Keratinocyte (primary cell): ENCODE measurements around the gene GNG14. TPM values are rescaled to one million over a fixed set of nuclear protein-coding genes. Genes with fewer than 3 reads are reported as not detected.
A peak's percentile ranks its signal among the peaks of the same experiment; 100 is the strongest.

Experiments
- DNase-seq: peaks from one replicate; pipeline ENCODE4 v3.0.0-alpha.2; 2011; ENCODE audit warnings: low read depth, missing footprints, low spot score
- FAIRE-seq: peaks from 2 replicates; lab custom pipeline; 2011; peaks lifted over from hg19 to GRCh38; lab: Jason Lieb, UNC
- H2AFZ ChIP-seq: 2 replicates; pipeline ENCODE4 v1.6.0; 2012; ENCODE audit warnings: low read length, control low read depth, inconsistent platforms; ENCODE audit not compliant: control insufficient read depth
- H3K27ac ChIP-seq: 2 replicates; pipeline ENCODE4 v1.5.1; 2011; ENCODE audit warnings: low read length; ENCODE audit not compliant: control insufficient read depth, insufficient read depth
- H3K27me3 ChIP-seq: 3 replicates; pipeline ENCODE4 v1.6.0; 2011; ENCODE audit warnings: low read length; ENCODE audit not compliant: control insufficient read depth, insufficient read depth; ENCODE audit errors: extremely low read depth
- H3K36me3 ChIP-seq, 2 experiments: 2 replicates in 1 of 2; 3 replicates in 1 of 2; pipeline ENCODE4 v1.5.1; 2011; ENCODE audit warnings: low read length in 2 of 2, mild to moderate bottlenecking in 1 of 2; ENCODE audit not compliant: control insufficient read depth in 2 of 2, insufficient read depth in 2 of 2; ENCODE audit errors: extremely low read depth in 1 of 2
- H3K4me1 ChIP-seq: 3 replicates; pipeline ENCODE4 v1.5.1; 2011; ENCODE audit warnings: low read length; ENCODE audit not compliant: control insufficient read depth, insufficient read depth; ENCODE audit errors: extremely low read depth
- H3K4me2 ChIP-seq: 3 replicates; pipeline ENCODE4 v1.6.0; 2011; ENCODE audit warnings: low read depth, low read length; ENCODE audit not compliant: control insufficient read depth, insufficient read depth; ENCODE audit errors: extremely low read depth
- H3K4me3 ChIP-seq, 3 experiments: fragments of 200-600 bp in 1 of 3; sonication (generic) in 1 of 3; 2 replicates in 2 of 3; 3 replicates in 1 of 3; pipeline ENCODE4 v1.5.1; 2011 to 2016; ENCODE audit warnings: low read length in 3 of 3, mild to moderate bottlenecking in 3 of 3, control low read depth in 2 of 3, inconsistent platforms in 1 of 3, low read depth in 1 of 3, mixed read lengths in 1 of 3, mixed run types in 1 of 3, moderate library complexity in 1 of 3; ENCODE audit not compliant: control insufficient read depth in 2 of 3, insufficient read depth in 2 of 3; ENCODE audit errors: extremely low read depth in 1 of 3
- H3K79me2 ChIP-seq: 2 replicates; pipeline ENCODE4 v1.6.0; 2012; ENCODE audit warnings: low read length; ENCODE audit not compliant: control insufficient read depth, insufficient read depth
- H3K9ac ChIP-seq: 3 replicates; pipeline ENCODE4 v1.6.0; 2011; ENCODE audit warnings: low read length; ENCODE audit not compliant: control insufficient read depth, insufficient read depth; ENCODE audit errors: extremely low read depth
- H3K9me1 ChIP-seq: 3 replicates; pipeline ENCODE4 v1.6.0; 2011; ENCODE audit warnings: low read length; ENCODE audit not compliant: control insufficient read depth, insufficient read depth; ENCODE audit errors: extremely low read depth
- H3K9me3 ChIP-seq: 2 replicates; pipeline ENCODE4 v1.5.1; 2012; ENCODE audit warnings: low read depth, low read length; ENCODE audit not compliant: control insufficient read depth
- H4K20me1 ChIP-seq: 3 replicates; pipeline ENCODE4 v1.6.0; 2011; ENCODE audit warnings: low read length; ENCODE audit not compliant: control insufficient read depth, insufficient read depth; ENCODE audit errors: extremely low read depth
- CTCF ChIP-seq, 3 experiments: IDR thresholded peaks in 1 of 3; conservative IDR thresholded peaks in 1 of 3; optimal IDR thresholded peaks in 1 of 3; 2 replicates in 2 of 3; 3 replicates in 1 of 3; pipeline versions ENCODE3 to v1.5.1; 2011; ENCODE audit warnings: low read length in 3 of 3, mild to moderate bottlenecking in 3 of 3, moderate library complexity in 2 of 3, control low read depth in 1 of 3, inconsistent platforms in 1 of 3; ENCODE audit not compliant: insufficient read depth in 2 of 3; ENCODE audit errors: extremely low read depth in 1 of 3
- EZH2 ChIP-seq: IDR thresholded peaks from one replicate; pipeline ENCODE4 v1.6.1; 2012; ENCODE audit warnings: inconsistent platforms, mild to moderate bottlenecking, low read length, moderate library complexity
- dilution Hi-C: fragments of 300-500 bp; cut with MboI; formaldehyde crosslinking; loops from one replicate; pipeline ENCODE4 v1.7.0; 2020; ENCODE audit warnings: low sequenced_read_pairs; ENCODE audit not compliant: extremely low pct_ligation_motif_present
- polyA plus RNA-seq, 5 experiments: library from polyadenylated mRNA; depleted of rRNA in 3 of 5; stranded (reverse) in 3 of 5; stranded (forward) in 1 of 5; unstranded in 1 of 5; fragments of >200 nt; gene quantifications; 1 replicate in 1 of 5; 2 replicates in 3 of 5; 3 replicates in 1 of 5; pipeline versions ENCODE4 v1.2.1 to v1.2.3, GENCODE V29; 2011 to 2012; ENCODE audit warnings: missing spikeins in 2 of 5, low read depth in 1 of 5, low replicate concordance in 1 of 5

The GNG14 gene
- polyA plus RNA-seq, 1 donor (not counting 4 experiments of a cell fraction or from before 2014, with no cell fraction given): not detected

GRCh38 chr19:12639901-12640613 is 47.7 kb upstream of the GNG14 start:
- Histone ChIP-seq H3K9me3 (no peaks in the 10 kb centered on the region), H3K27ac (no peak overlapping the region), H3K4me3 (peak overlapping the region in 1 of 3 experiments; percentile 12), H2AFZ (peak overlapping the region; percentile 89), H3K4me1 (peaks cover 4% of the 10 kb centered on the region), H3K27me3 (no peaks in the 10 kb centered on the region), H3K79me2 (no peaks in the 10 kb centered on the region), H4K20me1 (no peaks in the 10 kb centered on the region), H3K9me1 (no peaks in the 10 kb centered on the region), H3K36me3 (no peaks in the 10 kb centered on the region), H3K4me2 (peak overlapping the region; percentile 62), H3K9ac (no peak overlapping the region)
- DNase-seq (peak; percentile 15), FAIRE-seq (peak; percentile 66)
- dilution Hi-C loops: no loop called here
- TF ChIP-seq CTCF (optimal IDR thresholded peaks at IDR 0.05 in 1 of 3, IDR thresholded peaks at IDR 0.05 in 1 of 3, conservative IDR thresholded peaks at IDR 0.05 in 1 of 3; ENCODE audit: extremely low read depth in 1 of 3, insufficient read depth in 2 of 3, low read length in 3 of 3) (peak; percentile 80 to 96 (median 90)), EZH2 (no peak)

- dilution Hi-C loops: no loop called here
- no peak for DNase-seq
- Histone ChIP-seq H3K79me2 (no peaks in the 10 kb centered on the region), H3K9me1 (no peaks in the 10 kb centered on the region), H3K27me3 (no peaks in the 10 kb centered on the region), H2AFZ (no peak overlapping the region), H4K20me1 (no peaks in the 10 kb centered on the region), H3K4me1 (peaks cover 4% of the 10 kb centered on the region), H3K27ac (no peak overlapping the region), H3K9me3 (no peaks in the 10 kb centered on the region), H3K4me2 (no peak overlapping the region), H3K9ac (no peak overlapping the region), H3K36me3 (no peaks in the 10 kb centered on the region), H3K4me3 (no peak overlapping the region)
- FAIRE-seq: no peak
- TF ChIP-seq CTCF (optimal IDR thresholded peaks at IDR 0.05 in 1 of 3, IDR thresholded peaks at IDR 0.05 in 1 of 3, conservative IDR thresholded peaks at IDR 0.05 in 1 of 3; ENCODE audit: extremely low read depth in 1 of 3, insufficient read depth in 2 of 3, low read length in 3 of 3) (no peak), EZH2 (no peak)
Observed at GRCh38 chr19:12641456-12641855, 46.3 kb upstream of the GNG14 start.
